Measurements from ENCODE around the gene STUM.
"Not testable (repeated sequence)": the region's sequence is repeated elsewhere in the genome, so short reads cannot be mapped to it uniquely, and the experiment has no call there.

Gene STUM

GRCh38 chr1:226548256-226549093 lies at the start of gene STUM:
TSS of gene STUM (plus strand) at chr1:226548764. CDS start at chr1:226548905, 141 bp downstream.
- DNase-seq (ENCODE audit: extremely low spot score, insufficient read length, low read depth) (no peak), FAIRE-seq (no peak)

GRCh38 chr1:226499699-226500098 lies 48.9 kb upstream of the STUM start:
- FAIRE-seq; DNase-seq (ENCODE audit: extremely low spot score, insufficient read length, low read depth): not testable (repeated sequence)

- DNase-seq (ENCODE audit: extremely low spot score, insufficient read length, low read depth) (no peak), FAIRE-seq (no peak)
These were observed 42.5 kb upstream of the STUM start for GRCh38 chr1:226506021-226506420.

GRCh38 chr1:226506921-226507320 lies 41.6 kb upstream of the STUM start:
- no peak for DNase-seq (ENCODE audit: extremely low spot score, insufficient read length, low read depth)
- FAIRE-seq, result no peak

GRCh38 chr1:226510453-226510852 lies 38.1 kb upstream of the STUM start:
- DNase-seq (ENCODE audit: extremely low spot score, insufficient read length, low read depth) (no peak), FAIRE-seq (no peak)

GRCh38 chr1:226511296-226511695 lies 37.3 kb upstream of the STUM start:
- DNase-seq (ENCODE audit: extremely low spot score, insufficient read length, low read depth), result no peak
- no peak for FAIRE-seq

GRCh38 chr1:226512076-226512728 lies 36.4 kb upstream of the STUM start:
- FAIRE-seq, result no peak
- no peak for DNase-seq (ENCODE audit: extremely low spot score, insufficient read length, low read depth)

GRCh38 chr1:226518375-226518774 lies 30.2 kb upstream of the STUM start:
- DNase-seq (ENCODE audit: extremely low spot score, insufficient read length, low read depth) (no peak), FAIRE-seq (no peak)

GRCh38 chr1:226519135-226519534 lies 29.4 kb upstream of the STUM start:
- no peak for FAIRE-seq
- no peak for DNase-seq (ENCODE audit: extremely low spot score, insufficient read length, low read depth)

GRCh38 chr1:226519716-226520598 lies 28.6 kb upstream of the STUM start:
- DNase-seq (ENCODE audit: extremely low spot score, insufficient read length, low read depth), result no peak
- FAIRE-seq, result no peak

GRCh38 chr1:226520640-226521355 lies 27.8 kb upstream of the STUM start:
- FAIRE-seq (no peak), DNase-seq (ENCODE audit: extremely low spot score, insufficient read length, low read depth) (no peak)

GRCh38 chr1:226523646-226524406 lies 24.7 kb upstream of the STUM start:
- DNase-seq (ENCODE audit: extremely low spot score, insufficient read length, low read depth), result no peak
- FAIRE-seq, result no peak

- FAIRE-seq (no peak), DNase-seq (ENCODE audit: extremely low spot score, insufficient read length, low read depth) (no peak)
These were observed 24.0 kb upstream of the STUM start for GRCh38 chr1:226524547-226524946.

- DNase-seq (ENCODE audit: extremely low spot score, insufficient read length, low read depth), result no peak
- no peak for FAIRE-seq
These were observed 22.8 kb upstream of the STUM start for GRCh38 chr1:226525750-226526149.

- DNase-seq (ENCODE audit: extremely low spot score, insufficient read length, low read depth), result no peak
- no peak for FAIRE-seq
These were observed 21.6 kb upstream of the STUM start for GRCh38 chr1:226526801-226527595.

GRCh38 chr1:226529891-226530290 lies 18.7 kb upstream of the STUM start:
- DNase-seq (ENCODE audit: extremely low spot score, insufficient read length, low read depth), result no peak
- no peak for FAIRE-seq

GRCh38 chr1:226530591-226530990 lies 18.0 kb upstream of the STUM start:
- no peak for DNase-seq (ENCODE audit: extremely low spot score, insufficient read length, low read depth)
- FAIRE-seq, result no peak

- FAIRE-seq (no peak), DNase-seq (ENCODE audit: extremely low spot score, insufficient read length, low read depth) (no peak)
These were observed 17.0 kb upstream of the STUM start for GRCh38 chr1:226531360-226532093.
